Heart left ventricle (tissue), 16 donors: ENCODE measurements around the gene HMCN2. TPM values are rescaled to one million over a fixed set of nuclear protein-coding genes. Genes with fewer than 3 reads are reported as not detected.
A peak's percentile ranks its signal among the peaks of the same experiment; 100 is the strongest.

Experiments
- ATAC-seq, 4 donors: fragments of 200-7000 bp; cut with Tn5 transposase; one replicate each; pipeline ENCODE4 v1.9.1; 2020 to 2022; ENCODE audit warnings: moderate library complexity in 4 of 4, mild to moderate bottlenecking in 3 of 4, moderate number of reproducible peaks in 1 of 4
- DNase-seq, 5 donors: peaks; one replicate each; pipeline ENCODE4 v3.0.0-alpha.2; 2020
- H3K27ac ChIP-seq, 12 donors: fragments of 200-600 bp; sonication (generic) in 4 of 12; one replicate each; pipeline versions ENCODE4 v1.5.0 to v1.8.0; 2016 to 2022; ENCODE audit warnings: mild to moderate bottlenecking in 2 of 12
- H3K27me3 ChIP-seq, 9 donors: fragments of 200-600 bp; sonication (generic) in 2 of 9; one replicate each; pipeline versions ENCODE4 v1.5.1 to v1.8.0; 2016 to 2022; ENCODE audit warnings: mild to moderate bottlenecking in 3 of 9
- H3K36me3 ChIP-seq, 9 donors: fragments of 200-600 bp; sonication (generic) in 2 of 9; one replicate each; pipeline versions ENCODE4 v1.5.0 to v1.8.0; 2018 to 2022; ENCODE audit warnings: mild to moderate bottlenecking in 2 of 9
- H3K4me1 ChIP-seq, 12 donors: fragments of 200-600 bp; sonication (generic) in 4 of 12; one replicate each; pipeline versions ENCODE4 v1.5.0 to v1.8.0; 2016 to 2022; ENCODE audit warnings: mild to moderate bottlenecking in 3 of 12
- H3K4me3 ChIP-seq, 12 donors: fragments of 200-600 bp; sonication (generic) in 4 of 12; one replicate each; pipeline versions ENCODE4 v1.5.0 to v1.8.0; 2017 to 2022; ENCODE audit warnings: mild to moderate bottlenecking in 9 of 12, moderate library complexity in 4 of 12
- H3K9me3 ChIP-seq, 12 donors: fragments of 200-600 bp; sonication (generic) in 4 of 12; one replicate each; pipeline versions ENCODE4 v1.5.0 to v1.8.0; 2016 to 2022; ENCODE audit warnings: mild to moderate bottlenecking in 1 of 12
- POLR2A ChIP-seq, 2 donors: fragments of 450-650 bp; IDR thresholded peaks; one replicate each; pipeline ENCODE4 v1.6.1; 2017; ENCODE audit warnings: antibody characterized with exemption in 2 of 2, mild to moderate bottlenecking in 2 of 2, moderate library complexity in 2 of 2
- WGBS, 4 donors: extraction: QIAGEN DNeasy Blood & Tissue Kit in 2 of 4; methylation state at CpG; one replicate each; pipeline versions ENCODE4 v1.1.5 to v1.1.7; 2013 to 2018; 5-methylcytosine and 5-hydroxymethylcytosine counted together
- intact Hi-C, 10 donors: fragments of 100-400 bp; cut with DNase I; formaldehyde crosslinking; loops; one replicate each; pipeline versions ENCODE4 v1.11.1 to v1.14.2; 2022
- polyA plus RNA-seq, 2 donors: library from polyadenylated mRNA; stranded (reverse); fragments of 200-250 nt; gene quantifications; one replicate each; pipeline ENCODE4 v1.2.3, GENCODE V29; 2013
- total RNA-seq, 9 donors: library from RNA; depleted of rRNA in 2 of 9; stranded (reverse); fragments of >200 nt in 2 of 9; fragmentation: NEBNext Ultra II Directional in 3 of 9; extraction: Animal tissue kit (Norgen Biotek cat#: 25700) in 3 of 9; gene quantifications; one replicate each; pipeline versions ENCODE4 v1.1.0 to v1.2.4, GENCODE V29; 2016 to 2023
- TF ChIP-seq, protein P1 (sequence below), 12 donors: fragments of 200-600 bp; sonication (generic) in 4 of 12; IDR thresholded peaks; one replicate each; pipeline versions ENCODE4 v1.5.0 to v1.8.0; 2018 to 2022; ENCODE audit warnings: antibody characterized with exemption in 12 of 12, mild to moderate bottlenecking in 5 of 12
- donor health status: ischemic (EF 13 %, LVEDD 7.1; RV severe dilation, severe dysfunction).
- donor health status: healthy with polysubstance abuse.
- donor health status: DM: no; HTN: yes; CAD: no.
- donor health status: DM: no; HTN: no; CAD: no.
- donor health status: ischemic (EF 25% LVEDD 6.9; RV normal size, moderate dysfunction).
- donor health status: ischemic (EF 25% LVEDD 5.7; RV mildly dilated, moderate dysfunction).
- donor health status: healthy.
- donor health status: DM: yes; HTN: yes; CAD: no.
- donor health status: ischemic (EF 35%, LVEDD 5.7; RV mildly dilated, moderate dysfunction).
- donor health status: nonischemic (EF 11% LVEDD 7.7; RV severe dilation, severe dysfunction).
- donor health status: DM: yes; HTN: yes; CAD: no.
- donor health status: PGD.
- donor health status: ischemic (EF 29% LVEDD 5.4; RV normal size, mild dysfunction).
- donor health status: nonischemic (EF 23%, LVEDD 6.1; RV moderate dilation, normal function).

The HMCN2 gene
- total and polyA plus RNA-seq, 11 donors: 2.3 to 10.4 (median 4.3) TPM

GRCh38 chr9:130422546-130422945 is 157.0 kb downstream of the HMCN2 start:
- no peak for ATAC-seq
- no peak for DNase-seq

DNA sequence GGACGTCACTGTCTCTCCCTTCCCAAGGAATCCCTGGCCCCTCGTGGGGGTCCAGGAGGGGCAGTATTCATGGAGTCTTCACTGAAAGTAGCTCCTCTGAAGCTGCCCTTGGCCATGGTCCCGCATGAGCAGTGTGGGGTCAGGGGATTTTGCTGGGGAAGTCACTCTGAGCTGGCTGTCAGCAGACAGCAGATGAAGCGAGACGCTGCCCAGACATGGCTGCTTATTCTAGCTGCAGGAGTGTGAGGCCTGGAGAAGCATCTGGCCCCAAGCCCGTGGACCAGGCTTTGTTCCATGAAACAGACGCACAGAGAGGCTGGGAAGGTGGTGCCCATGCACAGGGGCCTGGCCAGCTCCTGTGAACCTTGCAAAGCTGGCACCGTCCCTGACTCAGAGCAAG is 157.7 kb downstream of the HMCN2 start:
- Histone ChIP-seq H3K9me3 (no peaks in the 10 kb centered on the region), H3K4me3 (no peak overlapping the region), H3K27me3 (no peaks in the 10 kb centered on the region), H3K4me1 (peaks cover 0 to 36% (median 11%) of the 10 kb centered on the region in 12 donors), H3K36me3 (no peaks in the 10 kb centered on the region), H3K27ac (peak overlapping the region in 5 of 12 donors; percentile 8 to 52 (median 35))
- intact Hi-C loops: no loop called here
- ATAC-seq: peak; percentile 80 to 85 (median 80)
- TF ChIP-seq POLR2A (IDR thresholded peaks at IDR 0.05): no peak
- TF ChIP-seq, protein P1, sequence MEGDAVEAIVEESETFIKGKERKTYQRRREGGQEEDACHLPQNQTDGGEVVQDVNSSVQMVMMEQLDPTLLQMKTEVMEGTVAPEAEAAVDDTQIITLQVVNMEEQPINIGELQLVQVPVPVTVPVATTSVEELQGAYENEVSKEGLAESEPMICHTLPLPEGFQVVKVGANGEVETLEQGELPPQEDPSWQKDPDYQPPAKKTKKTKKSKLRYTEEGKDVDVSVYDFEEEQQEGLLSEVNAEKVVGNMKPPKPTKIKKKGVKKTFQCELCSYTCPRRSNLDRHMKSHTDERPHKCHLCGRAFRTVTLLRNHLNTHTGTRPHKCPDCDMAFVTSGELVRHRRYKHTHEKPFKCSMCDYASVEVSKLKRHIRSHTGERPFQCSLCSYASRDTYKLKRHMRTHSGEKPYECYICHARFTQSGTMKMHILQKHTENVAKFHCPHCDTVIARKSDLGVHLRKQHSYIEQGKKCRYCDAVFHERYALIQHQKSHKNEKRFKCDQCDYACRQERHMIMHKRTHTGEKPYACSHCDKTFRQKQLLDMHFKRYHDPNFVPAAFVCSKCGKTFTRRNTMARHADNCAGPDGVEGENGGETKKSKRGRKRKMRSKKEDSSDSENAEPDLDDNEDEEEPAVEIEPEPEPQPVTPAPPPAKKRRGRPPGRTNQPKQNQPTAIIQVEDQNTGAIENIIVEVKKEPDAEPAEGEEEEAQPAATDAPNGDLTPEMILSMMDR (IDR thresholded peaks at IDR 0.05): no peak
- WGBS, 4 donors: 35 to 46% (median 42%) methylated on average over 7 to 8 of the region's 8 CpGs
- DNase-seq: peak in 4 of 5 donors; percentile 67 to 88 (median 78)

More at GRCh38 chr9:130422546-130422945, 157.0 kb downstream of the HMCN2 start:
- no peak overlapping the region for H3K4me3 ChIP-seq
- intact Hi-C loops: no loop called here
- peak overlapping the region in 1 of 12 donors; percentile 51 for H3K27ac ChIP-seq
- peaks cover 0 to 31% (median 11%) of the 10 kb centered on the region in 12 donors for H3K4me1 ChIP-seq
- no peak for TF ChIP-seq POLR2A (IDR thresholded peaks at IDR 0.05)
- TF ChIP-seq, protein P1 (IDR thresholded peaks at IDR 0.05): no peak
- no peaks in the 10 kb centered on the region for H3K9me3 ChIP-seq
- H3K27me3 ChIP-seq: no peaks in the 10 kb centered on the region
- WGBS, 4 donors: 71 to 85% (median 83%) methylated on average over 9 to 10 of the region's 10 CpGs
- H3K36me3 ChIP-seq: no peaks in the 10 kb centered on the region

DNA sequence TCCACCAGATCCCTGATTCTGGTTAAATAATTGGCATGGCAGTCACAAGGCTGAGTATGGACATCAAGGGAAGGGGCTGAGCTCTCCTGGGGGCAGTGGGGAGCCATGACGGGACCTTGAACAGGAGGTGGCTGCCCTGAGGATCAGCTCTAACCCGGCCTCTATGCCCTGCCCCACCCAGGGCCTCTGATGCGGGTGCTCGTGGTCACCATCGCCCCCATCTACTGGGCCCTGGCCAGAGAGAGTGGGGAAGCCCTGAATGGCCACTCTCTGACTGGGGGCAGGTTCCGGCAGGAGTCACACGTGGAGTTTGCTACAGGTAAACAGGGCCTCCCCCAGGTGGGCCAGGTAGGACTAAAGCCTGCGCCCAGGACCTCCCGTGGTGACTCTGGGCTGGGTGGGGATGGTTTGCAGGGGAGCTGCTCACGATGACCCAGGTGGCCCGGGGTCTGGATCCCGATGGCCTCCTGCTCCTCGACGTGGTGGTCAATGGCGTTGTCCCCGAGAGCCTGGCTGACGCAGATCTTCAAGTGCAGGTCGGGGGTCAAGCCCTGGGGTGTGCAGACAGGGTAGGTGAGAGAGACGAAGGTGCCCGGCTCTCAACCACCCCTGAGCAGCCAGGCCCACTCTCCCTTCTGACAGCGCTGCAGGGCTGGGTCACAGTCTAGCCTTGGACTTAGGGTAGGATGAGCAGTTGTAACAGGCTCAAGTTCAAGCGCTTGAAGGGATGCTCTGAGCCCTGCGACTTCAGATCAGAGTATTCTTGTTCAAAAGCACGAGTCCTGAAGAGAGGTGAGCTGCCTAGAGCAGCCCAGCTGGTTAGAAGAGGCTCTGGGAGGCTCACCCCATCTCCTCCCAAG is 159.3 kb downstream of the HMCN2 start:
- no peaks in the 10 kb centered on the region for H3K27me3 ChIP-seq
- no peak for TF ChIP-seq POLR2A (IDR thresholded peaks at IDR 0.05)
- TF ChIP-seq, protein P1 (IDR thresholded peaks at IDR 0.05): no peak
- H3K4me1 ChIP-seq: peaks cover 0 to 36% (median 14%) of the 10 kb centered on the region in 12 donors
- H3K36me3 ChIP-seq: no peaks in the 10 kb centered on the region
- no peak overlapping the region for H3K4me3 ChIP-seq
- intact Hi-C loops: no loop called here
- ATAC-seq (no peak), DNase-seq (peak in 1 of 5 donors; percentile 24)
- no peak overlapping the region for H3K27ac ChIP-seq
- H3K9me3 ChIP-seq: no peaks in the 10 kb centered on the region
- 87 to 94% (median 92%) methylated on average over 16 to 24 of the region's 24 CpGs for WGBS, 4 donors

DNA sequence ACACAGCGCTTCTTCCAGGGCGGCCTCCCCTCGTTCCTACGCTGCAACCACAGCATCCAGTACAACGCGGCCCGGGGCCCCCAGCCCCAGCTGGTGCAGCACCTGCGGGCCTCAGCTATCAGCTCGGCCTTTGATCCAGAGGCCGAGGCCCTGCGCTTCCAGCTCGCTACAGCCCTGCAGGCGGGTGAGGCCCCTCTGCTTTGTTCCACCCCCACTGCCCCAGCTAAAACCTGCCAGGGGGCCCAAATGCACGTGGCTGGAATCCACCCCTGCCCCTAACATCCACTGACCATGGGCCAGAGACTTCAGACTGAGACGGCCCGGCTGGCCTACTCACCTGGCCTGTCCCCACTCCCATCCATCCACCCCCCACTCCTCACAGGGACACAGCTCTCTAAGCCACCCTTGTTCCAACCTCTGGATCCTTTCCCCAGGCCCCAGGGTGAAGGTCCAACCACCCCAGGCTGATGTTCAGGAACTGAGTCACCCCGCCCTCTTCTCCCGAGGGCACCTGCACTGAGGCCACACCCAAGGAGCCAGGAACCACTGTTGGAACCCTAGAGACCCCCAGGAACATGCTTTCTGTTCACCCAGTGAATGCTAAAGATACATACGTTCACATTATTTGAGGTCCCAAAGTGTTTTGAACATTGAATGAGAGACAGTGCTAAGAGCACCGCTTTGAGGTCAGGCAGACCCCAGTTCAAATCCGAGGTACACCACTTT is 160.3 kb downstream of the HMCN2 start:
- DNase-seq (peak in 1 of 5 donors; percentile 51), ATAC-seq (no peak)
- no peak overlapping the region for H3K27ac ChIP-seq
- H3K9me3 ChIP-seq: no peaks in the 10 kb centered on the region
- H3K27me3 ChIP-seq: no peaks in the 10 kb centered on the region
- no peaks in the 10 kb centered on the region for H3K36me3 ChIP-seq
- no peak overlapping the region for H3K4me3 ChIP-seq
- no peak for TF ChIP-seq POLR2A (IDR thresholded peaks at IDR 0.05)
- TF ChIP-seq, protein P1 (IDR thresholded peaks at IDR 0.05): no peak
- intact Hi-C loops: loop anchor here in 1 of 10 donors (2.0 kb wide), 1 partner anchor 19 kb away; the partner anchor contains the start of gene ASS1
- WGBS, 4 donors: 89 to 92% (median 90%) methylated on average over 21 of the region's 21 CpGs
- peaks cover 0 to 36% (median 14%) of the 10 kb centered on the region in 12 donors for H3K4me1 ChIP-seq
